Nephron progenitor cell (in vitro differentiated cells): ENCODE data around the gene GCN1.

Experiments
- DNase-seq: peaks from one replicate; pipeline ENCODE4 v3.0.0; 2021
- H3K27ac Mint-ChIP-seq: 2 replicates; pipeline ENCODE4 v1.8.0; 2021; ENCODE audit warnings: mild to moderate bottlenecking, moderate library complexity, mixed read lengths
- H3K27me3 Mint-ChIP-seq: 2 replicates; pipeline ENCODE4 v1.8.0; 2021; ENCODE audit warnings: mild to moderate bottlenecking, low read depth, mixed read lengths; ENCODE audit not compliant: poor library complexity
- H3K36me3 Mint-ChIP-seq: 2 replicates; pipeline ENCODE4 v1.8.0; 2021; ENCODE audit warnings: low read depth, mixed read lengths
- H3K4me1 Mint-ChIP-seq: 2 replicates; pipeline ENCODE4 v1.8.0; 2021; ENCODE audit warnings: mixed read lengths
- H3K4me3 Mint-ChIP-seq: 2 replicates; pipeline ENCODE4 v1.8.0; 2021; ENCODE audit warnings: mild to moderate bottlenecking, moderate library complexity, mixed read lengths
- H3K9me3 Mint-ChIP-seq: 2 replicates; pipeline ENCODE4 v1.8.0; 2021; ENCODE audit warnings: mild to moderate bottlenecking, moderate library complexity, mixed read lengths
- CTCF ChIP-seq: fragments of 200-600 bp; sonication (generic); IDR thresholded peaks from 2 replicates; pipeline ENCODE4 v1.5.0; 2021; ENCODE audit warnings: antibody characterized with exemption

Gene GCN1

GRCh38 chr12:120169946-120170345 is 24.6 kb downstream of the GCN1 start:
- no peak for TF ChIP-seq CTCF
- no peaks in the 10 kb centered on the region for H3K27me3 Mint-ChIP-seq

GRCh38 chr12:120168337-120168736 is 26.2 kb downstream of the GCN1 start:
- Mint-ChIP-seq H3K4me1 (no peaks in the 10 kb centered on the region), H3K27ac (peak overlapping the region; percentile 66), H3K4me3 (no peak overlapping the region), H3K9me3 (no peaks in the 10 kb centered on the region), H3K27me3 (no peaks in the 10 kb centered on the region), H3K36me3 (peaks cover 51% of the 10 kb centered on the region)
- DNase-seq, result no peak
- TF ChIP-seq CTCF, result no peak

More at GRCh38 chr12:120169946-120170345, 24.6 kb downstream of the GCN1 start:
- Mint-ChIP-seq H3K9me3 (no peaks in the 10 kb centered on the region), H3K27ac (no peak overlapping the region), H3K4me1 (no peaks in the 10 kb centered on the region), H3K36me3 (peaks cover 53% of the 10 kb centered on the region), H3K4me3 (no peak overlapping the region)
- DNase-seq, result no peak

GRCh38 chr12:120167529-120168095 is 26.9 kb downstream of the GCN1 start:
- peak overlapping the region; percentile 88 for H3K27ac Mint-ChIP-seq
- H3K4me1 Mint-ChIP-seq, result no peaks in the 10 kb centered on the region

DNA sequence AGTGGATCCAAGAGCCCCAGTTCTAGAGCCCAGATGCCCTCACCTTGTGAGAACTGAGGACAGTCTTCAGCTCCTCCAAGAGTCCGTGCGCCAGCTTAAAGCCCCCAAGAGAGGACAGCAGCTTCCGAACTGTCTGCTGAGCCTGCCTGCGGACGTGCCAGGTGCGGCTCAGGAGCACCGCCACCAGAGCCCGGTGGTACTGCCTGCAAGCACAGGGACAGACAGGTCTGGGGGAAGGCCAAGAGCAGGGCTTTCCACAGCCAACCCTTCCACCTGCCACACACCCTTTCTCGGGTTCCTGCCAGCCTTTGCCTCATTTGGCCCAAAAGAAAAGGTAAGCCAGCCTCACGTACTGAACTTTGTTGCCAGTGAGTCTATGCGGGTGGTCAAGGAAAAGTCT is 30.2 kb downstream of the GCN1 start:
- TF ChIP-seq CTCF, result no peak
- Mint-ChIP-seq H3K27ac (no peak overlapping the region), H3K36me3 (peaks cover 60% of the 10 kb centered on the region), H3K4me1 (no peaks in the 10 kb centered on the region), H3K4me3 (no peak overlapping the region), H3K9me3 (no peaks in the 10 kb centered on the region), H3K27me3 (no peaks in the 10 kb centered on the region)
- DNase-seq, result no peak

More at GRCh38 chr12:120167529-120168095, 26.9 kb downstream of the GCN1 start:
- Mint-ChIP-seq H3K27me3 (no peaks in the 10 kb centered on the region), H3K4me3 (no peak overlapping the region), H3K9me3 (no peaks in the 10 kb centered on the region), H3K36me3 (peaks cover 48% of the 10 kb centered on the region)
- no peak for TF ChIP-seq CTCF
- no peak for DNase-seq

GRCh38 chr12:120162763-120163162 is 31.8 kb downstream of the GCN1 start:
- no peak for DNase-seq
- Mint-ChIP-seq H3K27me3 (no peaks in the 10 kb centered on the region), H3K27ac (no peak overlapping the region), H3K4me1 (no peaks in the 10 kb centered on the region), H3K4me3 (no peak overlapping the region), H3K9me3 (no peaks in the 10 kb centered on the region), H3K36me3 (peaks cover 61% of the 10 kb centered on the region)
- no peak for TF ChIP-seq CTCF

DNA sequence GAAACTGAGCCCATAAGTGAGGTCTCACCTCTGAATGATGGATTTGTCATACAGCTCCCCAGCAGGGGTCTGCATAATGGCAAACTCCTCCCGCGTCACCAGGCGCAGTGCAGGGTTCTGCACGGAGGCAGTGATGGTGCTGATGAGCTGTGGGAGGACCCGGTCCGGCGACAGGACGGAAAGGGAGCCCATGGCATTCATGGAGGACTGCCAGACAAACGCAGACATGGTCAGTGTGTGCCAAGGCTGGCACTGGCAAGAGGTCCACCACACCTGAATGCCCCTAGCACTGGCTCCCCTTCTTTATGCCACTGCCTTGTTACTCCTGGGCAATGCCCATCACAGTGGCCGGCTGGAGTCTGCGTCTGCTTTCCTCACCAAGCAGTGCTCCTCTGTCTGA is 32.7 kb downstream of the GCN1 start:
- Mint-ChIP-seq H3K27ac (no peak overlapping the region), H3K4me1 (no peaks in the 10 kb centered on the region), H3K36me3 (peaks cover 66% of the 10 kb centered on the region), H3K4me3 (no peak overlapping the region), H3K27me3 (no peaks in the 10 kb centered on the region), H3K9me3 (no peaks in the 10 kb centered on the region)
- no peak for DNase-seq
- no peak for TF ChIP-seq CTCF
